ENCODE measurements around the gene NUP37.

Gene NUP37

DNA sequence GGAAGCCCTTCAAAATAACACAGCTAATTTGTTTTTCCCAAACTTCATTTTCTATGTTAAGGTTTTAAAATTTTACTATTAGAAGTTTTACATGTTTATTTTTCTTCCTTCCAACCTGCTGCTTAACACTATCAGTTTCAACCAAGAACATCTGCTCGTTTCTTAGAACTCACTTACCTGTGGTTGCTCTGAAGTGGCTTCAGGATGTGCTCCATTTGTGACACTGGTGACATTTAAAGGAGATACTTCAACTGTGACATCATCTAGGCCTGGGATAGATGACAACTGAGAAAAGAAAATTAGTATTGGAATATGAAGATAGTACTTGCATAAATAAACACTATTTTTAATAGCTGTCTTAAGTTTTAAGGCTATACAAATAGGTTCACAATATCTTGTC is 76.0 kb downstream of the NUP37 start:
- no peak overlapping the region for H2AFZ ChIP-seq (ENCODE audit: low read depth, low read length)
- H3K4me3 ChIP-seq (ENCODE audit: low read length): no peak overlapping the region
- H3K36me3 ChIP-seq (replicated peaks; ENCODE audit: low read depth, low read length): peaks cover 8% of the 10 kb centered on the region
- H3K27me3 ChIP-seq (ENCODE audit: low read depth, low read length): no peaks in the 10 kb centered on the region
- TF ChIP-seq CTCF (IDR thresholded peaks at IDR 0.05; ENCODE audit: low read depth, low read length) (no peak), EZH2phosphoT487 (IDR thresholded peaks at IDR 0.05; ENCODE audit: low read depth) (no peak)
- H3K79me2 ChIP-seq (ENCODE audit: low read length): no peaks in the 10 kb centered on the region
- H4K20me1 ChIP-seq (ENCODE audit: insufficient read depth, low read length): no peaks in the 10 kb centered on the region
- H3K4me1 ChIP-seq (ENCODE audit: low read length): peaks cover 5% of the 10 kb centered on the region; the same call in 1 of the 2 replicates
- H3K4me2 ChIP-seq (ENCODE audit: low read length): no peak overlapping the region
- no peaks in the 10 kb centered on the region for H3K9me3 ChIP-seq (ENCODE audit: insufficient read depth, low read length)
- no peak overlapping the region for H3K9ac ChIP-seq (ENCODE audit: low read length)
- no peak overlapping the region for H3K27ac ChIP-seq (ENCODE audit: low read length)

DNA sequence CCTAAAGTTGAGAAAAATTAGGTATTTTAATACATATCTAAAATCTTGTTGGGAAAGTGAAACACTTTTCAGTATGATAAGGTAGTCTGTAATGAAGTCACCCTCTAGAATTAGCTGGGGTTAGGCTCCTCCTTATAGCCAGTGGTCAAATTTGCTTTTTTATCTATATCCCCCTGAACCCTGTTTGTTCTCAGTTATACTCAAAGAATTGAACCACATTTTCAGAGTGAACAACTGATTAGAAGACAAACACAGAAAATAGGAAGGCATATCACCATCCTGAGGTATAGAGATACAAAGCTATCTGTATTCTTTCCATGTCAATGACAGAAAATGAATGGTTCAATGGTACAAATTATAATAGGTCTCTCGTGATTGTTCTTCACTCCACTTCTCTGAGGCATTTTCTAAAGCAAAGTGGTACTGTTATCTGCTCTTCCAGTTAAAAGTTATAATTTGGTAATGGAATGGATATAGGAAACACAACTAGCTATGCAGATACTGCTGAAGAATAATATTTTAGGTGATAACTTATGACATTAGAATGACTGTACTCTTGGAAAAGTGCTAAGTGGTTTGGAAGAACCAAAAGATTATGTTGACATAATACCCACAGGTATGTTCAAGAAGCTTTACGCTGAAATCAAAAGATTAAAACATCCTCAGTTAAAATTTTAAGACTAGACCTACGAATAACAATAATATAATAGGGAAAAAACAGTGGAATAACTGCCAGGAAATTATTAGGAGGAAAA is 85.7 kb downstream of the NUP37 start:
- Histone ChIP-seq H3K4me1 (ENCODE audit: low read length) (no peaks in the 10 kb centered on the region), H3K27ac (ENCODE audit: low read length) (no peak overlapping the region), H3K4me3 (ENCODE audit: low read length) (no peak overlapping the region), H2AFZ (ENCODE audit: low read depth, low read length) (no peak overlapping the region), H3K9ac (ENCODE audit: low read length) (no peak overlapping the region), H3K4me2 (ENCODE audit: low read length) (no peak overlapping the region), H3K9me3 (ENCODE audit: insufficient read depth, low read length) (no peaks in the 10 kb centered on the region), H3K27me3 (ENCODE audit: low read depth, low read length) (no peaks in the 10 kb centered on the region), H4K20me1 (ENCODE audit: insufficient read depth, low read length) (no peaks in the 10 kb centered on the region), H3K79me2 (ENCODE audit: low read length) (no peaks in the 10 kb centered on the region), H3K36me3 (replicated peaks; ENCODE audit: low read depth, low read length) (peaks cover 12% of the 10 kb centered on the region)
- TF ChIP-seq CTCF (IDR thresholded peaks at IDR 0.05; ENCODE audit: low read depth, low read length) (no peak), EZH2phosphoT487 (IDR thresholded peaks at IDR 0.05; ENCODE audit: low read depth) (no peak)

- H3K27me3 ChIP-seq (ENCODE audit: low read depth, low read length): no peaks in the 10 kb centered on the region
- H3K36me3 ChIP-seq (replicated peaks; ENCODE audit: low read depth, low read length): peaks cover 15% of the 10 kb centered on the region
- H3K4me2 ChIP-seq (ENCODE audit: low read length): no peak overlapping the region
- H3K27ac ChIP-seq (ENCODE audit: low read length): no peak overlapping the region
- no peak overlapping the region for H2AFZ ChIP-seq (ENCODE audit: low read depth, low read length)
- H3K4me1 ChIP-seq (ENCODE audit: low read length): no peaks in the 10 kb centered on the region
- H4K20me1 ChIP-seq (ENCODE audit: insufficient read depth, low read length): no peaks in the 10 kb centered on the region
- H3K9me3 ChIP-seq (ENCODE audit: insufficient read depth, low read length): no peaks in the 10 kb centered on the region
- H3K4me3 ChIP-seq (ENCODE audit: low read length): no peak overlapping the region
- TF ChIP-seq EZH2phosphoT487 (IDR thresholded peaks at IDR 0.05; ENCODE audit: low read depth) (no peak), CTCF (IDR thresholded peaks at IDR 0.05; ENCODE audit: low read depth, low read length) (no peak)
- H3K9ac ChIP-seq (ENCODE audit: low read length): no peak overlapping the region
- no peaks in the 10 kb centered on the region for H3K79me2 ChIP-seq (ENCODE audit: low read length)
These were observed 88.1 kb downstream of the NUP37 start for GRCh38 chr12:102031852-102032251.

- no peak overlapping the region for H3K4me3 ChIP-seq (ENCODE audit: low read length)
- H3K4me1 ChIP-seq (ENCODE audit: low read length): no peaks in the 10 kb centered on the region
- no peak overlapping the region for H3K4me2 ChIP-seq (ENCODE audit: low read length)
- TF ChIP-seq EZH2phosphoT487 (IDR thresholded peaks at IDR 0.05; ENCODE audit: low read depth) (no peak), CTCF (IDR thresholded peaks at IDR 0.05; ENCODE audit: low read depth, low read length) (no peak)
- H3K27me3 ChIP-seq (ENCODE audit: low read depth, low read length): no peaks in the 10 kb centered on the region
- peaks cover 12% of the 10 kb centered on the region for H3K36me3 ChIP-seq (replicated peaks; ENCODE audit: low read depth, low read length)
- no peak overlapping the region for H3K27ac ChIP-seq (ENCODE audit: low read length)
- no peak overlapping the region for H2AFZ ChIP-seq (ENCODE audit: low read depth, low read length)
- H3K9ac ChIP-seq (ENCODE audit: low read length): no peak overlapping the region
- no peaks in the 10 kb centered on the region for H4K20me1 ChIP-seq (ENCODE audit: insufficient read depth, low read length)
- no peaks in the 10 kb centered on the region for H3K79me2 ChIP-seq (ENCODE audit: low read length)
- no peaks in the 10 kb centered on the region for H3K9me3 ChIP-seq (ENCODE audit: insufficient read depth, low read length)
These were observed 90.8 kb downstream of the NUP37 start for GRCh38 chr12:102029141-102029540.
